ENCODE results near the gene MAPKAPK2.

The MAPKAPK2 gene

DNA sequence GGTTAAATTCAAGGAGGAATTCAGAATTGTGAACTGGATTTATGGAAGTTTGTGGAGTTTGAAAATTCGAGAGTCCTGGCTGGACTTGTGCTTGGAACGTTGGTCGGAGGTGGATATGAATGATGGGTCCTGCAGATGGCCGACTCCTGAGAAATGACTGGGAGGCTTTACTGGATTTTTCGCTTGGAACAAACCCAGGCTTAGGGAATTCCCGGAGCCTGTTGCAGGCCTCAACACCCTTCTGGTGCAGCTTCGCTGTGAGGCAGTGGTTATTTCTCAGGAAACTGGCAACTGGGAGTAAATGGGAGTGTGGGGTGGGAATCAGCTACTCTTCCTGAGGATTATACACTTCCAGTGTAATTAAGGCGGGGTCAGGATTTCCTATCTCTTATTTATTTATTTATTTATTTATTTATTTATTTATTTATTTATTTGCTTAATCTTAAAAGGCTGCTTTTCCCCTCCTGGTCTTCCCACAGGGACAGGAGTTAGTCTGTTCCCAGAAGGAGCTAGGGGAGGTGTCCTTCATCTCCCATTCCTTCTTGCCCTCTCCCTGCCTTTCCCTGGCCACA lies 21.1 kb downstream of the MAPKAPK2 start:
- no peak for DNase-seq

DNA sequence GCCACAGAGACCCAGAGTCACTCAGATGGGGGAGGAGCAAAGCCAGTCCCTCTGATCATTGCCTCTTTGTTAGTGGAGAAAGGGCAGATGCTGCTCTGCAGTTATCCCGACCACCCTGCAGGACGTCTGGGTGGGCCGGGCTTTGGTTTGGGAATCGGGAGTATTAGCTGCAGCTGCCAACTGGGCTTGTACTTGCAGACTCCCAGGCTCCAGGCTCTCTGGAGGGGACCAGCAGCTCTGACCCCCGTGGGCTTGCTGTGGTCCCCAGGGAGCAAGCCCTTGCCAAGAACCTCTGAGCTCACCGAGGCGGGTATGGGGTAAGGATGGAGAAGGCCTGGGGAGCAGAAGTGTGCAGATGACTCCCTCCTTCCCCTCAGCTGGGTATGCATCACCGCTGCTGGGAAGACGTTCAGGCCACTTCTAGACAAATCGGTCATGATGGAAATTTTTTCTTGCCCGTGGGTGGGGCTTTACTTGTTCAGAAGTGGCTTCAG lies 21.6 kb downstream of the MAPKAPK2 start:
- no peak for DNase-seq

DNA sequence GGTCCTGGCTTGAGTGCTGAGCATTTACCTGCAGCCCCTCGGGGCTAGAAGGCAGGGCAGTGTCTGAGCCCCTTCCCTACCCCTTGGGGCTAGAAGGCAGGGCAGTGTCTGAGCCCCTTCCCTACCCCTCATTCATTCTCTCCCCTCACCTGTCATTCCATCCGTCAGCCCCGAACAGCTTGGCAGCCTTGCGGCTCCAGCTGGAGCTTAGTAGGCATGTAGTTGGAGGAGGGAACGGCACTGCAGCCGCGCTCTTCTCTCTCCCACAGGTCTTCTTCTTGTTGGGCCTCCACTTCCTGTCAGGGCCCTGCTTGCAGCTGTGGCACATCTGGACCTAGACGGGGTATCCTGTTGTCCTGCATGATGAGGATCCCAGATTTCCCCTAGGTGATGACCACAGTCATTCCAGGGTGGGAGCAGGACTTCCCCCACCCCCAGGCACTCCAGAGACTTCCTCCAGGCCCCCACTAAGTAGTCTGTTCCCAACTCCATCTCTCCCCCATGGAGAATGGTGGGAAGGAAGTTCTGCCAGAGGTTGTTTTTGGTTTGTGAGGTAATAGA lies 22.2 kb downstream of the MAPKAPK2 start:
- DNase-seq = no peak

GRCh38 chr1:206708058-206708457 lies 23.4 kb downstream of the MAPKAPK2 start:
- no peak for DNase-seq

DNA sequence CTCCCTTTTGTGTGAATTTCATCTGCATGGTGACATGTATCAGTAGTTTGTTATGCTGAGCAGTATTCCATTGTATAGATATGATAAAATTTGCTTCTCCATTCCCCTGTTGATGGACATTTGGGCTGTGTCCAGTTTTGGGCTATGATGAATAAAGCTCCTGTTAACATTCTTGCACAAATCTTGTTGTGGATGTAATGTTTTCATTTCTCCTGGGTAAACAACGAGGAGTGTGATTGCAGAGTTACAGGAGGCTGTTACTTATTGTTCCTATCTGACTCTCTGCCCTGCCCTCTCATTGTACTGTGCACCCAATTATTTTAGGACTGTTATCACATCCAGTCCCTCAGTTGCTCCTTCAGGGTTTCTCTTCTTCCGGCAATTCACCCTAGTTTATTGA lies 24.2 kb downstream of the MAPKAPK2 start:
- no peak for DNase-seq

- DNase-seq = no peak
Observed at GRCh38 chr1:206709322-206709721, 24.6 kb downstream of the MAPKAPK2 start.

- no peak for DNase-seq
Observed at GRCh38 chr1:206709772-206710459, 25.2 kb downstream of the MAPKAPK2 start.

DNA sequence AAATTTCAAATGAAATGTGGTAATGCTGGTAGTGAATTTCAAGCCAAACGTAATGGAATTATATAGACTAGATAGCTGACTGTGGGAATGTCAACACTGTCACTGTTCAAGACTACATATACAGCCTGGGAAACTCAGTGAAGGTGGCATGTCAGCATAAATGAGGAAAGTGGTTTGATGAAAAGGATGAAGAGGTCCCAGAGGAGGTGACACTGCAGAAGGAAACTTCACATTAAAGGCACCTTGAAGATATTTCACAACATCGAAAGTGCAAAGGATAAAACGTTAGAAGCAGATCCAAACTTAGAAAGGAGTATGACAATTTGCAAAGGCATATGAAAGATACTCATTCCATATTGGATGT lies 25.7 kb downstream of the MAPKAPK2 start:
- DNase-seq = no peak

GRCh38 chr1:206713070-206713469 lies 28.4 kb downstream of the MAPKAPK2 start:
- no peak for DNase-seq

- no peak for DNase-seq
Observed at GRCh38 chr1:206713910-206714312, 29.2 kb downstream of the MAPKAPK2 start.

GRCh38 chr1:206714331-206715058 lies 29.8 kb downstream of the MAPKAPK2 start:
- DNase-seq = no peak

DNA sequence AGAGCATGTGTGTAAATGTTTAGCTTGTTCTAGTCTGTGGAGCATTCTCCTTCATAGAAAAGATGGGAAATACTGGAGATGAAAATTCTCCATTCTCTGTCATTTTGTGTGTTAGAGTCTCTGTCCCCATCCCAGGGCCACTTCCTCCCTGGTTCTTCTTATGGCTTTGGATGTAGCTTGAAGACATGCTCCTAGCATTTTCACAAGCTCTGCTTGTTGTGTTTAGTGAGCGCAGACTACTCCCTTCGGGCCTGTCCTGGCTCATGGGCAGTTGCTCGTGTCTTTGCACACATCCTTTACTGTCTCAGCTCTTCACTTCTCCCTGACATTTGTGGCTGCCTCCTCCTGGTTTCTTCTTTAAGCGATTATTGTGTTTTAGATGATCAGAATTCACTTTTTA lies 30.4 kb downstream of the MAPKAPK2 start:
- DNase-seq = no peak

- no peak for DNase-seq
Observed at GRCh38 chr1:206715552-206716158, 30.9 kb downstream of the MAPKAPK2 start.

- no peak for DNase-seq
Observed at GRCh38 chr1:206716159-206716869, 31.6 kb downstream of the MAPKAPK2 start.

DNA sequence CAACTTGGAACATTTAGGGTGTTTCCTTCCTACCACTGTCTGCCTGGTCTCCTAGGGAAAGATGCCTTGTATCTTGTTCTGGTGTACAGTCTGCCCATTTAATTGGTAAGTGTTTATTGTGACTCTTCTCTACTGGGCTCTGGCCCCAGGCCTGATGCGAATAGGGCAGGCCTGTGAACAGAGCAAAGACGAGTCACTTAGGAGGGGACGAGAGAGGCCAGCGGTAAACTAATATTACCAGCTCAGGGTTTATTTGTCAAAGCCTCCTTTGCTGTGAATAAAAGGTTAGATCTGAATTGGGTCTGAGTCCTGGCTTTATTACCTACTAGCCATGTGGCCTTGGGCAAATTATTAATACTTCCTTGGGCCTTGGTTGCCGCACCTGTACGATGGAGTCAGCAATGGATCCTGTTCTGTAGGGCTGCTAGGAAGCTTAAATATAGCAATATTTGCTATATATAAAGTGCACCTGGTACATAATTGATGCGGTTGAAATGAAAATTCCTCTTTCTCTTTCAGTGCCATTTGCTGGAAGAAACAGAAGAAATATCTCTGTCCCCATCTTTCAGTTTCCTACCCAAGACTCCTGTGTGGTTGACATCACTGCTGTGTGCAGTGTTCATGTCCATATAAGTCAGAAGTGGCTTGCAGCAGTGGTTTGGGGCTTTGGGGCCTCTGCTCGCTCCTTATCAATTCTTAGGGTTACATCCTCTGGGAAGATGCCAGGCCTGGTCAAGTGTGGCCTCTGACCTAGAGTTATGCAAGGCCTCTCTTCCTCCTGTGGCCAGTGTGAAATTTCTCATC lies 32.4 kb downstream of the MAPKAPK2 start:
- DNase-seq = no peak

DNA sequence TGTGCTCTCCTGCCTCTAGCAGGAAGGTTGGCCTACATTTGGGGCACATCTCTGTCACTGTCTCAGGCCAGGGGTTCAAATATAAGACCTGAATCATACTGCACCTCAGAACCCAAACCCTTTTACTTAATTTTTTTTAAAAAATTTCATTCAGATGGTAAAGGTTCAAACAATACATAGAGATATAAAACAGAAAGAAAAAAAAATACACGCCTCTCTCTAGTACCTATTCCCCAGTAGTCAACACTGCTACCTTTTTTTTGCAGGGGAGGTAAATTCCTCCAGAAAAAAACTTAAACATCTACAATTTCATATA lies 32.9 kb downstream of the MAPKAPK2 start:
- DNase-seq = no peak

DNA sequence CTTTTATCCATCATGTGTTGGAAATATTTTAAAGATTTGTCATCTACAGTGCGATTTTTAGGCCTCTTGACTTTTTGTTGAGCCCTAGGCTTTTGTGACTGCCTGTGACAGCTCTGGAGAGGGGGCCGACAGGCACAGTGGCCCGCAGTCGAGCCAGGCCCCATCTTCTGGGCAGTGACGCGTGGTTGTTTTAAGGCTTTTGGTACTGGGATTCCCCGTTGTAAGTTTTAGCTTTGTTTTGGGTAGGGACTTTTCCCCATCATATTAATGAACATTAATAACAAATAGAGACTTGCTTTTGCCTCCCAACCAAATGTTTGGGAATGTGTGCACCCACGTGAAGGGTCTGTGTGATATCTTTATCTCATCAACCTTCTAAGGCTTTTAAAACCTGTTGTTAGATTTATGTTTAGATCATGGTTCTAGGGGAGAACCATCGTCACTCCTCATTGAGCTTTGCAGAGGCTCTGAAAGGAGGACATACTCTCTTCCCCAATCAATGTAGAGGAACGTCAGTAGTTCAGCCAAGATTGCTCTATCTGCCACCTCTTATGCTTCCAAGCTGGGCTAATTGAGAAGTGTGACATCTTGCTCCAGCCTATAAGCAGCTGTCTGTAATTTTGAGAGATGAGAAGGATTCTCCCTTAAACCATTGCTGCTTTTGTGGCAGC lies 34.6 kb downstream of the MAPKAPK2 start:
- DNase-seq = no peak

DNA sequence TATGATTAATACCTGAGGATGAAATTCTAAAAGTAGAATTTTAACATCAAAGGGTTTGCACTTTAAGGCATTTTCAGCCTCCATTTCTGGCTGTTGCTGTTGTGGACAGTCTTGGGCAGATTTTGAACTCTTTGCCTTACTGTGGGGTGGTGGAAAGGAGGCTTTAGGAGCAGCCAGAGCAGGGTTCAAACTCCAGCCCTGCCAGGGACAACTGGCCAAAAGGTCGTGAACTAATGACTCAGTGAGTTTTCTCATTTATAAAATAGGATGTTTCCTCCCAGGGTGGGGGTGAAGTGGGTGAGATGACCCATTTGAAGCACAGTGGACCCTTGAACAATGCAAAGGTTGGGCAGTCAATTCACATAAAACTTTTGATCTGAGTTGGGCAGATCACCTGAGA lies 36.7 kb downstream of the MAPKAPK2 start:
- no peak for DNase-seq

- DNase-seq = no peak
Observed at GRCh38 chr1:206722751-206723461, 38.2 kb downstream of the MAPKAPK2 start.

- DNase-seq = no peak
Observed at GRCh38 chr1:206723462-206723804, 38.7 kb downstream of the MAPKAPK2 start.

All from NCI-H526 treated with DMSO at 0.1 percent for 48 hours (cell line).